GM12873 (cell line): ENCODE results near the gene MIER3.

Experiments
- TF ChIP-seq, protein P1 (sequence below): IDR thresholded peaks from 2 replicates; pipeline ENCODE4 v1.5.1; 2012; ENCODE audit warnings: low read depth, mild to moderate bottlenecking, moderate library complexity, low read length, control low read depth; ENCODE audit not compliant: insufficient read depth; ENCODE audit errors: missing control alignments

Gene MIER3

DNA sequence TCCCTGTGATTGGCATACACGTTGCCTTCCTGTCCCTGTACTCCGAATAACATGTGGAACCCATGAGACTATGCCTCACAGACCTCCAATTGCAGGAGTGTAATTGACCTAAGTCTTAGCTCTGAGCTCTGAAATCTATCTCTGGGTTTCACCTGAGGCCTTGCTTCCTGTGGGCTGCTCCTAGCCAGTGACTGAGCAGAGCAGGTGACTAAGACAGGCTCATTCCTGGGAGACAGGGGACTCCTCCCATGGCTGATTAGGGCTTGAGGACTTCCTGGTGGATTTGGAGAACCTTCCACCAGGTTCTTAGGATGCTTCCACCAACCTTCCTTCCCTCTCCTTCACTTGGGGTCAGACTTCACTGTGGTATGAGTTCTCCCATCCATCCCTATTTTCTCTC is 22.3 kb upstream of the MIER3 start:
- TF ChIP-seq, protein P1, sequence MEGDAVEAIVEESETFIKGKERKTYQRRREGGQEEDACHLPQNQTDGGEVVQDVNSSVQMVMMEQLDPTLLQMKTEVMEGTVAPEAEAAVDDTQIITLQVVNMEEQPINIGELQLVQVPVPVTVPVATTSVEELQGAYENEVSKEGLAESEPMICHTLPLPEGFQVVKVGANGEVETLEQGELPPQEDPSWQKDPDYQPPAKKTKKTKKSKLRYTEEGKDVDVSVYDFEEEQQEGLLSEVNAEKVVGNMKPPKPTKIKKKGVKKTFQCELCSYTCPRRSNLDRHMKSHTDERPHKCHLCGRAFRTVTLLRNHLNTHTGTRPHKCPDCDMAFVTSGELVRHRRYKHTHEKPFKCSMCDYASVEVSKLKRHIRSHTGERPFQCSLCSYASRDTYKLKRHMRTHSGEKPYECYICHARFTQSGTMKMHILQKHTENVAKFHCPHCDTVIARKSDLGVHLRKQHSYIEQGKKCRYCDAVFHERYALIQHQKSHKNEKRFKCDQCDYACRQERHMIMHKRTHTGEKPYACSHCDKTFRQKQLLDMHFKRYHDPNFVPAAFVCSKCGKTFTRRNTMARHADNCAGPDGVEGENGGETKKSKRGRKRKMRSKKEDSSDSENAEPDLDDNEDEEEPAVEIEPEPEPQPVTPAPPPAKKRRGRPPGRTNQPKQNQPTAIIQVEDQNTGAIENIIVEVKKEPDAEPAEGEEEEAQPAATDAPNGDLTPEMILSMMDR = no peak

DNA sequence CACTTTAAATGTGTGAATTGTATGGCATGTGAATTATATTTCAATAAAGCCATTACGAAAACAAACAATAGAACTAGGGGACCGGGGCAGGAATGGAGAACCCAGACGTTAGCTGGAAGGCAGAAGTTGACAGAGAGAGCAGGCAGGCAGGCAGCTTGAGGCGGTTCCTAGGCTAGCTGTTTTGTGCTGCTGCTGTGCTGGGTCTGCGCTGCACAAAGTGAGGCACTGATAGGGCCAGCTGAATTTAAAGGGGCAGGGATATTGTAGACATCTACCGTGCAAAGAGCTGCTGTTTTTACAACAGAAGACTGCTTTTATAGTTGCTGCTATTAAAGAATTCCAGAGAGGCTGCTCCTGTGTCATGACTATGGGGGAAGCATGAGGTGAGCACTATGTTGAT is 21.6 kb upstream of the MIER3 start:
- TF ChIP-seq, protein P1 = no peak

DNA sequence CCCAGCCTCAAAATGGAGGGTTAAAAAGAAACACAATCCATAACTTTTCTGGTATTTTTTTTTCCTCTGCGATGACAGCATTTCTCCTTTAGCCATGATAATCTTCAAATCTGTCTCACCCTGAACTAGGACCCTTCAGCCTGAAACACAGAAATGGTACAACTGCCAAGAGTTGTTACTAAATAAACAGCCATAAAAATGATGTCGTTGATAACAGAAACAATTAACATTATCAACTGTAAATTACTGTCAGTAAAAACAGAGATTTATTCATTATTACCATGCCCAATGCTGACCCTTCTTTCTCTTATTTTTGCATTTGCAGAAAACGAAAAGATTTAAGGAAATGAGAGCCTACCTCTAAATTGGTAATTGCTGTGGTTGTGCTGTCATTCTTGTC is 19.4 kb upstream of the MIER3 start:
- TF ChIP-seq, protein P1 = no peak

DNA sequence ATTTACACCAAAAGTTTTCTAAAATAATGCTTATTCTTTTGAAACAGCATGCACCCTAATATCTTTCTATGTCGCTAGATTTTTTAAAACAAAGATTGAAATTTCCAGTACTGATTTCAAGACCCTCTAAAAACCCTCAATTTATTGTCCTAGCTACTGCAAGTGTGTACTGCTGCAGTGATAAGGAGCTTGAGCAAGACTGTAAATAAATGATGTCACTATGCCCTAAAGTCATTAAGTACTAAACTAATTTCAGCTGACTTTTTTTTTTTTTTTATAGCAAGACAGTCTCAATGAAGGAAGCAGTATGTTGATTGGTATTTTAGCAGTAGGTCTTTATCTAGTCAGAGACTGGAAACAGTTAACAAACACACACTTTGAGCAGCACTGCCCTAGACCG is 12.2 kb upstream of the MIER3 start:
- TF ChIP-seq, protein P1 = no peak

DNA sequence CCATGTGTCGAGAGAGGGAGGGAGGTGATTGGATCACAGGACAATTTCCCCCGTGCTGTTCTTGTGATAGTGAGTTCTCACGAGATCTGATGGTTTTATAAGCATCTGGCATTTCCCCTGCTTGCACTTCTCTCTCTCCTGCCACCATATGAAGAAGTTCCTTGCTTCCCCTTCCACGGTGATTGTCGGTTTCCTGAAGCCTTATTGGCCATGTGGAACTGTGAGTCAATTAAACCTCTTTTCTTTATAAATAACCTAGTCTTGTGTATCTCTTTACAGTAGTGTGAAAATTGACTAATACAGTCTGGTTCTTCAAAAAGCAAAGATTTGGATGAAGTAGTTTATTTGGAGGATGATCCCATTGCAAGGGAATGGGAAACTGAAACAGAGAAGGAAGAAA is 11.3 kb upstream of the MIER3 start:
- TF ChIP-seq, protein P1 = no peak

DNA sequence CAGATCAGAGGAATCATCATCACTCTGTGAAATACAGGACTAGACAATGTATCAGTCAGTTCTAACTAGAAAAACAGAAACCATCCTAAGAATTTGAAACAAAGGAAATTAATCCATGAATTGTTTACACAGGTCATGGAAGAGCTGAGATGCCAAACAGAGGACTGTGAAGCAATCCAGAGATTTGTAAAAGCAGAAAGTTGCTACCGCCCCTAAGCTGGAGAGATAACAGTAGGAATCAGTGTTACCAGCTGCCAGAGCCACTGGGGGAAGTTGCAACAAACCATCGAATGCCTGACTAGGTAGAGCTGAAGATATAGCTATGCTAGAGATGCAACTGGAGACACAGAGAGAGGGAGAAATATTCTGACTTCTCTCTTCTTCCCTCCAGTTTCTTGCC is 10.4 kb upstream of the MIER3 start:
- TF ChIP-seq, protein P1 = no peak

DNA sequence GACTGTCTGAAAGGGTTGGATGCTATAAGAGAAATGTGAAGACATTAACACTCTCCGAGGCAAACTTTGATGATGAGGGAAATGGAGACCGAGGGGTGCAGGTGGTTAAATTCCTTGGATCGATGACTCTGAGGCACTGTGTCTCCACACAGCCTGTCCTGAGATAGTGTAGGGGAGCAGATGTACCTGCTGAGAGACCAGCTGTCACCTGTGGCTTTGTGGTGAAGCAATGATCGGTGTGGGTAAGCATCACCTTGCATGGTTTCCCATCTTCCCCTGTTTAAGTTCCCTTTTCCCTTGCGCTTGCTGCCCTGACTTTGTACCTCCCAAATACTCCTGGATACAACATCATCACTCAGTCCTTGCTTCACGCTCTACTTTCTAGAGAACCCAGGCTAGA is 9.8 kb upstream of the MIER3 start:
- TF ChIP-seq, protein P1 = no peak
